MCF 10A (cell line): ENCODE data around the gene SIAH3. TPM values are rescaled to one million over a fixed set of nuclear protein-coding genes. Genes with fewer than 3 reads are reported as not detected.

ENCODE experiments used
- BruUV-seq: library from RNA; stranded (reverse); fragments of 400-500 nt; replicated peaks from 2 replicates; lab custom pipeline; 2021; lab: Mats Ljungman, UMichigan
- CTCF ChIA-PET: fragments of 300-600 bp; sonication (Branson Sonifier 250); formaldehyde crosslinking; extraction: SDS; loops from one replicate; lab custom pipeline; 2021; ENCODE audit warnings: antibody characterized with exemption, inconsistent platforms; lab: Yijun Ruan, JAX
- POLR2A ChIA-PET: fragments of 300-600, 350-650 bp; sonication (Branson Sonifier 250); formaldehyde crosslinking; extraction: SDS; loops from one replicate; lab custom pipeline; 2020; ENCODE audit warnings: antibody characterized with exemption, inconsistent platforms; lab: Yijun Ruan, JAX
- DNase-seq: peaks from one replicate; pipeline ENCODE4 v3.0.0-alpha.2; 2018; ENCODE audit not compliant: unreplicated experiment
- H3K27ac Mint-ChIP-seq: one replicate; pipeline ENCODE4 v1.8.0; 2022; ENCODE audit warnings: mild to moderate bottlenecking, low read depth, mixed read lengths; ENCODE audit not compliant: unreplicated experiment
- H3K27me3 Mint-ChIP-seq: one replicate; pipeline ENCODE4 v1.8.0; 2022; ENCODE audit warnings: mixed read lengths; ENCODE audit not compliant: insufficient read depth, unreplicated experiment
- H3K36me3 Mint-ChIP-seq: one replicate; pipeline ENCODE4 v1.8.0; 2022; ENCODE audit warnings: mild to moderate bottlenecking, moderate library complexity, mixed read lengths; ENCODE audit not compliant: insufficient read depth, unreplicated experiment
- H3K4me1 Mint-ChIP-seq: one replicate; pipeline ENCODE4 v1.8.0; 2022; ENCODE audit warnings: mixed read lengths; ENCODE audit not compliant: insufficient read depth, unreplicated experiment
- H3K4me3 Mint-ChIP-seq: one replicate; pipeline ENCODE4 v1.8.0; 2022; ENCODE audit warnings: mild to moderate bottlenecking, moderate library complexity, mixed read lengths; ENCODE audit not compliant: unreplicated experiment
- H3K9me3 Mint-ChIP-seq: one replicate; pipeline ENCODE4 v1.8.0; 2022; ENCODE audit warnings: mixed read lengths; ENCODE audit not compliant: unreplicated experiment
- intact Hi-C: fragments of 100-400 bp; cut with micrococcal nuclease; formaldehyde crosslinking; loops from 2 replicates; pipeline ENCODE4 v1.14.1; 2022
- total RNA-seq: library from RNA; stranded (reverse); gene quantifications from 2 replicates; pipeline ENCODE4 v1.2.3, GENCODE V29; 2022
- TF ChIP-seq, protein P1 (sequence below): fragments of 200-600 bp; IDR thresholded peaks from one replicate; pipeline ENCODE4 v1.8.0; 2022; ENCODE audit warnings: antibody characterized with exemption, mild to moderate bottlenecking; ENCODE audit not compliant: unreplicated experiment

The SIAH3 gene
- total RNA-seq, 1 experiment from 2014 or later = not detected

- DNase-seq = no peak
- intact Hi-C loops = no loop called here
- TF ChIP-seq, protein P1, sequence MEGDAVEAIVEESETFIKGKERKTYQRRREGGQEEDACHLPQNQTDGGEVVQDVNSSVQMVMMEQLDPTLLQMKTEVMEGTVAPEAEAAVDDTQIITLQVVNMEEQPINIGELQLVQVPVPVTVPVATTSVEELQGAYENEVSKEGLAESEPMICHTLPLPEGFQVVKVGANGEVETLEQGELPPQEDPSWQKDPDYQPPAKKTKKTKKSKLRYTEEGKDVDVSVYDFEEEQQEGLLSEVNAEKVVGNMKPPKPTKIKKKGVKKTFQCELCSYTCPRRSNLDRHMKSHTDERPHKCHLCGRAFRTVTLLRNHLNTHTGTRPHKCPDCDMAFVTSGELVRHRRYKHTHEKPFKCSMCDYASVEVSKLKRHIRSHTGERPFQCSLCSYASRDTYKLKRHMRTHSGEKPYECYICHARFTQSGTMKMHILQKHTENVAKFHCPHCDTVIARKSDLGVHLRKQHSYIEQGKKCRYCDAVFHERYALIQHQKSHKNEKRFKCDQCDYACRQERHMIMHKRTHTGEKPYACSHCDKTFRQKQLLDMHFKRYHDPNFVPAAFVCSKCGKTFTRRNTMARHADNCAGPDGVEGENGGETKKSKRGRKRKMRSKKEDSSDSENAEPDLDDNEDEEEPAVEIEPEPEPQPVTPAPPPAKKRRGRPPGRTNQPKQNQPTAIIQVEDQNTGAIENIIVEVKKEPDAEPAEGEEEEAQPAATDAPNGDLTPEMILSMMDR = no peak
- H3K27ac Mint-ChIP-seq = no peak overlapping the region
- no peaks in the 10 kb centered on the region for H3K36me3 Mint-ChIP-seq
- H3K4me1 Mint-ChIP-seq = peaks cover 6% of the 10 kb centered on the region
- BruUV-seq = no TSS peak
- ChIA-PET CTCF (interaction anchor here (0.7 to 2.7 kb wide), 12 partner anchors 13 to 257 kb away, joined by 3 to 27 read pairs (median 4); no protein-coding TSS in a partner anchor), POLR2A (interaction anchor here (0.6 to 1.7 kb wide), 5 partner anchors 47 to 177 kb away, joined by 3 to 5 read pairs (median 5); no protein-coding TSS in a partner anchor)
- H3K27me3 Mint-ChIP-seq = peaks cover 11% of the 10 kb centered on the region
- no peak overlapping the region for H3K4me3 Mint-ChIP-seq
- no peaks in the 10 kb centered on the region for H3K9me3 Mint-ChIP-seq
Measured at GRCh38 chr13:45880242-45880641, 28.7 kb upstream of the SIAH3 start.

DNA sequence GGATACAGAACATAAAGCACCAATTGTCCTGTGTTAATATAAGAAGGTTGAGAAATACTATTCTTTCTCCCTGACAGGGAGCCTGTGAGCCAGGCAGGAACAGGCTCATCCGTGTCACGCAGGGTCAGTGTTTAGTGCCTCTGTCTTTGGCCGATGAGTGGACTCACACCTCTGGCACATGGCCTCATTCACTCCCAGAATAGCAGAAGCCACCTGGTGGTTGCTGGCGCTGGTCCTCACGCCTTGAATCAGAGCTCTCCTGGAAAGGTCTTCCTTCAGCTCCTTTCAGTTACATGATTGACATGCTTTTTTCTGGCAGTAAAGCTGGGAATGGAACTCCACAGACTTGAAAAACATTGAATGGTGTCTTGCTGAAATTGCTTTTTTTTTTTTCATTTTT lies 28.1 kb upstream of the SIAH3 start:
- intact Hi-C loops = loop anchor here (1.0 kb wide), 1 partner anchor 72 kb away; no protein-coding TSS in a partner anchor
- peak; percentile 76 for DNase-seq
- Mint-ChIP-seq H3K27me3 (peaks cover 5% of the 10 kb centered on the region), H3K36me3 (no peaks in the 10 kb centered on the region), H3K27ac (no peak overlapping the region), H3K4me1 (peaks cover 6% of the 10 kb centered on the region), H3K4me3 (no peak overlapping the region), H3K9me3 (no peaks in the 10 kb centered on the region)
- ChIA-PET POLR2A (interaction anchor here (0.6 to 1.7 kb wide), 5 partner anchors 46 to 178 kb away, joined by 3 to 5 read pairs (median 5); no protein-coding TSS in a partner anchor), CTCF (interaction anchor here (0.6 to 2.7 kb wide), 18 partner anchors 12 to 433 kb away, joined by 3 to 27 read pairs (median 4); no protein-coding TSS in a partner anchor)
- no TSS peak for BruUV-seq
- TF ChIP-seq, protein P1 = peak; percentile 40

DNA sequence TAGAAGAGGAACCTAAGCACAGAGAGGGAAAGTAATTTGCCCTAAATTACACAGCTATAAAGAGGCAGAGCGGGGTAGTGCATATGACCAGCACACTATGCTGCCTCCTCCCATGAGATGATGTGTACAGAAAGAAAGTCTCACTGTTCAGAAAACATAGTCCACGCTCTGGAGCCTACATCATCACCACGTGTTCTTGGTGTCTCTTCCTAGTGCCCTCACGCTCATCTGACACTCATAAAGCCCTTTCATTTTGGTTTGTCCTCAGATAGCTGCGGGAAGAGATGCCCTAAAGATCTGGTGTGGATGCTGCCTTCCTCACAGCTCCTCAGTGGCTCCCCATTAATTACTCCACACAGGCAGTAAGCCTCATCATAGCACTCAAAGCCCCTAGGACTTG lies 27.4 kb upstream of the SIAH3 start:
- intact Hi-C loops = loop anchor here (1.0 kb wide), 1 partner anchor 72 kb away; no protein-coding TSS in a partner anchor
- CTCF ChIA-PET = interaction anchor here (0.6 to 2.7 kb wide), 14 partner anchors 12 to 644 kb away, joined by 3 to 27 read pairs (median 4); no protein-coding TSS in a partner anchor
- Mint-ChIP-seq H3K27ac (no peak overlapping the region), H3K9me3 (no peaks in the 10 kb centered on the region), H3K27me3 (no peaks in the 10 kb centered on the region), H3K4me3 (no peak overlapping the region), H3K36me3 (no peaks in the 10 kb centered on the region), H3K4me1 (peaks cover 7% of the 10 kb centered on the region)
- TF ChIP-seq, protein P1 = no peak
- POLR2A ChIA-PET = interaction anchor here (0.6 to 1.7 kb wide), 3 partner anchors 45 to 121 kb away, joined by 3 to 5 read pairs (median 4); no protein-coding TSS in a partner anchor
- BruUV-seq = no TSS peak
- no peak for DNase-seq

DNA sequence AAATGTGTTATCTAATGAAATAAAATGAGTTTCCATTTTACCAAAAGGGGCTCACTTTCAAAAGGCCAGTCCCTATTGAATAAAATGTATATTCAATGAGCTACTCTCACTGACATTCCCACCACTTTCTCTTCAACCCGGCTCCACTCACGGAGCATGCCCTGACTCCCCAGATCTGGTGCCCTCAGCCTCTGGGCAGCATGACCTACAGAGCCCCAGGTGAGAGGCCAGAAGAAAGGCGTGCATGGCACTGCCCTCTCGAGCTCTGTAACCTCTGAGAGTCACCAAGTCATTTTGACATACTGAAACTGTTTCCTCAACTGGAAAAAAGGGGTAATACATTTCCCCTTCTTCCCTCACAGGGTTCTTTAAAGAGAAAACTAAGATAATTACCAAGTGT lies 25.2 kb upstream of the SIAH3 start:
- no peaks in the 10 kb centered on the region for H3K27me3 Mint-ChIP-seq

More for the DNA sequence above, 25.2 kb upstream of the SIAH3 start:
- Mint-ChIP-seq H3K27ac (no peak overlapping the region), H3K36me3 (no peaks in the 10 kb centered on the region), H3K4me3 (no peak overlapping the region), H3K4me1 (peaks cover 15% of the 10 kb centered on the region), H3K9me3 (no peaks in the 10 kb centered on the region)
- BruUV-seq = no TSS peak
- DNase-seq = no peak
- CTCF ChIA-PET = interaction anchor here (0.6 to 1.3 kb wide), 2 partner anchors 22 to 69 kb away, joined by 3 to 5 read pairs; no protein-coding TSS in a partner anchor
- POLR2A ChIA-PET = no interaction called here
- intact Hi-C loops = no loop called here
- TF ChIP-seq, protein P1 = no peak
